Mucosa of descending colon (tissue), 3 donors: Measurements from ENCODE around the gene KCNT1. TPM values are rescaled to one million over a fixed set of nuclear protein-coding genes. Genes with fewer than 3 reads are reported as not detected.

Experiments used
- ATAC-seq: fragments of 200-7000 bp; cut with Tn5 transposase; one replicate; pipeline ENCODE4 v1.9.1; 2020; ENCODE audit warnings: mild to moderate bottlenecking, moderate library complexity
- DNase-seq, 3 donors: peaks; one replicate each; pipeline ENCODE4 v3.0.0-alpha.2; 2020
- H3K36me3 ChIP-seq: fragments of 200-600 bp; one replicate; pipeline ENCODE4 v1.8.0; 2021; ENCODE audit warnings: low read depth, mild to moderate bottlenecking
- H3K4me1 ChIP-seq: fragments of 200-600 bp; one replicate; pipeline ENCODE4 v1.8.0; 2021; ENCODE audit warnings: low read depth, mild to moderate bottlenecking
- H3K4me3 ChIP-seq: fragments of 200-600 bp; one replicate; pipeline ENCODE4 v1.8.0; 2021; ENCODE audit warnings: mild to moderate bottlenecking
- H3K9me3 ChIP-seq: fragments of 200-600 bp; one replicate; pipeline ENCODE4 v1.8.0; 2021; ENCODE audit warnings: mild to moderate bottlenecking
- intact Hi-C, 2 donors: fragments of 100-400 bp; cut with DNase I in 1 of 2; cut with micrococcal nuclease in 1 of 2; formaldehyde crosslinking; loops; one replicate each; pipeline versions ENCODE4 v1.11.0 to v1.11.1; 2022; cut with DNase I, micrococcal nuclease
- total RNA-seq, 3 donors: library from RNA; stranded (reverse); fragmentation: NEBNext Ultra II Directional in 2 of 3; extraction: Animal tissue kit (Norgen Biotek cat#: 25700) in 2 of 3; gene quantifications; one replicate each; pipeline versions ENCODE4 v1.2.1 to v1.2.4, GENCODE V29; 2021 to 2023
- TF ChIP-seq, protein P1 (sequence below): fragments of 200-600 bp; IDR thresholded peaks from one replicate; pipeline ENCODE4 v1.8.0; 2022; ENCODE audit warnings: antibody characterized with exemption, mild to moderate bottlenecking
- donor health status: DM: no; HTN: no; CAD: no; lungs with moderate emphysema.
- donor health status: DM: no; HTN: no; CAD: no.
- donor health status: DM: no; HTN: yes; CAD: no.

The KCNT1 gene
- total RNA-seq, 3 donors from 2014 or later: 0.22 to 0.60 TPM; not detected in 1

DNA sequence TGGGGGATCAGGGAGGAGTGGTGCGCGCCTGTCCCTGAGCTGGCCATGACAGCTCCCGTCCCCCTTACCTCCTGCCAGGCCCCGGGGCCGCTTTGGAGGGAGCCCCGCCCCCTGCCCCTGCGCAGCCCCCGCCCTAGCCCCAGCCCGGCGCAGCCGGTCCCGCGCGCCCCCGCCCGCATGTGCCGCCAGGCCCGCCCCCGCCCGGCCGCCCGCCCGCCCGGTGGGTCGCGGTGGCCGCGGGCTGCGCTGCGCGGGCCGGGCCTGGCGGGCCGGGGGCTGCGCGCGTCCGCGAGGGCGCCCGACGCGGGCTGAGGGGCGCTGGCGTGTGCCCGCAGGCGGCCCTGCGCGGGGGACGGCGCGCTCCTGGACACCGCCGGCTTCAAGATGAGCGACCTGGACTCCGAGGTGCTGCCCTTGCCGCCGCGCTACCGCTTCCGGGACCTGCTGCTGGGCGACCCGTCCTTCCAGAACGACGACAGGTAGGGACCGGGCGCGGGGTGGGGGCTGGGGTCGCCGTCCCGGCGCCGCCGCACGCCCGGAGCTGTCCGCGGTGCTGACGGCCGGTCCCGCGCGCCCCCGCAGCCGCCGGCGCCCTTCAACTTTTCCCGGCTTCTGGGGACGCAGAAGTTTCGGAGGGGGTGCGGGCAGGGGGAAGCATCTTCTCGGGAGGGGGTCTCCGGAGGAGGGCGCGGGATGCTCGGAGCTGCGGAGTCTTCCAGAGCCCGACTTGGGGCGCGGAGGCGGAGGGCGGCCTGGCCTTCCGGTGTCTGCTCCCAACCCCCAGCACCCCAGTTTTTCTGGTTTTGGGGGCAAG, 12.5 kb downstream of the KCNT1 start:
- Histone ChIP-seq H3K4me1 (no peaks in the 10 kb centered on the region), H3K36me3 (no peaks in the 10 kb centered on the region), H3K9me3 (no peaks in the 10 kb centered on the region), H3K4me3 (no peak overlapping the region)
- intact Hi-C loops: no loop called here
- TF ChIP-seq, protein P1, sequence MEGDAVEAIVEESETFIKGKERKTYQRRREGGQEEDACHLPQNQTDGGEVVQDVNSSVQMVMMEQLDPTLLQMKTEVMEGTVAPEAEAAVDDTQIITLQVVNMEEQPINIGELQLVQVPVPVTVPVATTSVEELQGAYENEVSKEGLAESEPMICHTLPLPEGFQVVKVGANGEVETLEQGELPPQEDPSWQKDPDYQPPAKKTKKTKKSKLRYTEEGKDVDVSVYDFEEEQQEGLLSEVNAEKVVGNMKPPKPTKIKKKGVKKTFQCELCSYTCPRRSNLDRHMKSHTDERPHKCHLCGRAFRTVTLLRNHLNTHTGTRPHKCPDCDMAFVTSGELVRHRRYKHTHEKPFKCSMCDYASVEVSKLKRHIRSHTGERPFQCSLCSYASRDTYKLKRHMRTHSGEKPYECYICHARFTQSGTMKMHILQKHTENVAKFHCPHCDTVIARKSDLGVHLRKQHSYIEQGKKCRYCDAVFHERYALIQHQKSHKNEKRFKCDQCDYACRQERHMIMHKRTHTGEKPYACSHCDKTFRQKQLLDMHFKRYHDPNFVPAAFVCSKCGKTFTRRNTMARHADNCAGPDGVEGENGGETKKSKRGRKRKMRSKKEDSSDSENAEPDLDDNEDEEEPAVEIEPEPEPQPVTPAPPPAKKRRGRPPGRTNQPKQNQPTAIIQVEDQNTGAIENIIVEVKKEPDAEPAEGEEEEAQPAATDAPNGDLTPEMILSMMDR: no peak
- DNase-seq (no peak), ATAC-seq (no peak)

GRCh38 chr9:135715056-135715595, 13.1 kb downstream of the KCNT1 start:
- intact Hi-C loops: no loop called here
- DNase-seq: no peak
- Histone ChIP-seq H3K4me3 (no peak overlapping the region), H3K4me1 (no peaks in the 10 kb centered on the region), H3K36me3 (no peaks in the 10 kb centered on the region), H3K9me3 (no peaks in the 10 kb centered on the region)
- TF ChIP-seq, protein P1: no peak
- ATAC-seq: no peak

DNA sequence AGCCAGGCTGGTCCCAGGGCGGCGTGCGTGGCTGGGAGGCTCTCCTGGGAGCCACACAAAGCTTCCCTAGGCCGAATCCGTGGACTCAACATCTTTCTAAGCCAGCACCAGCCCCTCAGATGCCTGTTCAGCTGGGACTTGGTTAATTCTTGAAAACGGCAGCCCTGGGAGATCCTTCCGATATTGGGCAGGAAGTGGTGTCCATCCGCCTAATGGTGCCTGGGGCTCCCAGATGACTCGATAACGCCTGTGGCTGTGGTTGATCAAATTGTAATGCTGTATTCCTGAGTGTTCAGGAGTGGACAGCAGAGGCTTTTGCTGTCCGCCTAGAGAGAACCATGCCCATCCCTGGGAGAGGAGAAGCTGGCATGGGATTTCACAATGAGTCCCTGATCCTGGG, 14.1 kb downstream of the KCNT1 start:
- intact Hi-C loops: no loop called here
- Histone ChIP-seq H3K4me1 (no peaks in the 10 kb centered on the region), H3K9me3 (no peaks in the 10 kb centered on the region), H3K36me3 (no peaks in the 10 kb centered on the region), H3K4me3 (no peak overlapping the region)
- no peak for DNase-seq
- TF ChIP-seq, protein P1: no peak
- no peak for ATAC-seq

DNA sequence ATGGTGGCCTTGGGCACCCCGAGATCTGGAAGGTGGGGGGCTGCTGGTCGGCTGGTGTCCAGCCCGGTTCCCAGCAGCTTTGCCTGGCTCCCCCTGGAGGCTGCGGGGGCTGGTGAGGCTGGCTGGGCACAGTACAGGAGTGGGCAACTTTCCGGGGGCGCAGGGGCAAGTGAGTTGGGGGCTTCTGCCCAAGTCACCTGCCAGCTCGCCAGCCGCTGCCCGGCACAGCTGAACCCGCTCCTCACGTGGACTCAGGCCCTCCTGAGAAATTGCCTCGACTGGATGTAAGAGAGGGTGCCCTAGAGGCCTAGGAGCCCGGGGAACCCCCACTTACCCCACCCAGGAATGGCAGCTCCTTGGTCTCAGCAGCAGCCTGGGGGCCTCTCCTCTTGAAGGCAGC, 15.4 kb downstream of the KCNT1 start:
- intact Hi-C loops: no loop called here
- ATAC-seq (no peak), DNase-seq (no peak)
- Histone ChIP-seq H3K4me1 (no peaks in the 10 kb centered on the region), H3K9me3 (no peaks in the 10 kb centered on the region), H3K36me3 (no peaks in the 10 kb centered on the region), H3K4me3 (no peak overlapping the region)
- TF ChIP-seq, protein P1: no peak

- Histone ChIP-seq H3K36me3 (no peaks in the 10 kb centered on the region), H3K9me3 (no peaks in the 10 kb centered on the region), H3K4me1 (no peaks in the 10 kb centered on the region), H3K4me3 (no peak overlapping the region)
- ATAC-seq (no peak), DNase-seq (no peak)
- TF ChIP-seq, protein P1: no peak
- intact Hi-C loops: no loop called here
These were observed 16.6 kb downstream of the KCNT1 start for GRCh38 chr9:135718616-135719015.
